SK-N-SH (cell line): ENCODE data around the gene TNIP3.

Experiments used
- EZH2phosphoT487 ChIP-seq: fragments of 200-600 bp; sonication (generic); IDR thresholded peaks from 2 replicates; pipeline ENCODE4 v1.6.1; 2017; ENCODE audit warnings: low read depth, mixed run types, mild to moderate bottlenecking, antibody characterized with exemption, moderate library complexity, borderline replicate concordance
- FOSL2 ChIP-seq: IDR thresholded peaks from 2 replicates; pipeline ENCODE4 v1.4.0; 2012; ENCODE audit warnings: low read depth, mild to moderate bottlenecking, moderate library complexity, borderline replicate concordance
- GABPA ChIP-seq: IDR thresholded peaks from 2 replicates; pipeline ENCODE4 v1.4.0; 2012; ENCODE audit warnings: low read depth, mild to moderate bottlenecking
- GATA2 ChIP-seq: sonication (generic); formaldehyde crosslinking; IDR thresholded peaks from 2 replicates; pipeline ENCODE4 v1.5.0; 2020; ENCODE audit warnings: mild to moderate bottlenecking, missing genetic modification reagents
- NRF1 ChIP-seq: IDR thresholded peaks from 2 replicates; pipeline ENCODE4 v1.6.1; 2012; ENCODE audit warnings: low read depth, mild to moderate bottlenecking, low read length
- RAD21 ChIP-seq: IDR thresholded peaks from 2 replicates; pipeline ENCODE4 v1.6.1; 2012; ENCODE audit warnings: mild to moderate bottlenecking, low read length
- RCOR1 ChIP-seq: fragments of 150-350 bp; IDR thresholded peaks from 2 replicates; pipeline ENCODE4 v1.6.1; 2017; ENCODE audit warnings: antibody characterized with exemption, low read length
- RFX5 ChIP-seq: IDR thresholded peaks from 2 replicates; pipeline ENCODE4 v1.6.1; 2012; ENCODE audit warnings: mild to moderate bottlenecking, improper control_type of control experiment, low read length
- YY1 ChIP-seq: IDR thresholded peaks from 2 replicates; pipeline ENCODE4 v1.4.0; 2012; ENCODE audit warnings: low read depth, mild to moderate bottlenecking
- TF ChIP-seq, protein P1 (sequence below): fragments of 200-600 bp; sonication (generic); IDR thresholded peaks from 2 replicates; pipeline ENCODE4 v1.6.1; 2017; ENCODE audit warnings: antibody characterized with exemption, mild to moderate bottlenecking, moderate library complexity
- TF ChIP-seq, protein P2 (sequence below): fragments of 150-350 bp; IDR thresholded peaks from 2 replicates; pipeline ENCODE4 v1.6.1; 2016; ENCODE audit warnings: mild to moderate bottlenecking, low read depth, low read length
- TF ChIP-seq, protein P3 (sequence below): IDR thresholded peaks from 2 replicates; pipeline ENCODE4 v1.4.0; 2012; ENCODE audit warnings: low read depth
- TF ChIP-seq, protein P4 (sequence below): fragments of 150-350 bp; IDR thresholded peaks from 2 replicates; pipeline ENCODE4 v1.6.1; 2017; ENCODE audit warnings: antibody characterized with exemption, low read length, low read depth, borderline replicate concordance
- TF ChIP-seq, protein P5 (sequence below): IDR thresholded peaks from 2 replicates; pipeline ENCODE4 v1.4.0; 2012; ENCODE audit warnings: low read depth, borderline replicate concordance

DNA sequence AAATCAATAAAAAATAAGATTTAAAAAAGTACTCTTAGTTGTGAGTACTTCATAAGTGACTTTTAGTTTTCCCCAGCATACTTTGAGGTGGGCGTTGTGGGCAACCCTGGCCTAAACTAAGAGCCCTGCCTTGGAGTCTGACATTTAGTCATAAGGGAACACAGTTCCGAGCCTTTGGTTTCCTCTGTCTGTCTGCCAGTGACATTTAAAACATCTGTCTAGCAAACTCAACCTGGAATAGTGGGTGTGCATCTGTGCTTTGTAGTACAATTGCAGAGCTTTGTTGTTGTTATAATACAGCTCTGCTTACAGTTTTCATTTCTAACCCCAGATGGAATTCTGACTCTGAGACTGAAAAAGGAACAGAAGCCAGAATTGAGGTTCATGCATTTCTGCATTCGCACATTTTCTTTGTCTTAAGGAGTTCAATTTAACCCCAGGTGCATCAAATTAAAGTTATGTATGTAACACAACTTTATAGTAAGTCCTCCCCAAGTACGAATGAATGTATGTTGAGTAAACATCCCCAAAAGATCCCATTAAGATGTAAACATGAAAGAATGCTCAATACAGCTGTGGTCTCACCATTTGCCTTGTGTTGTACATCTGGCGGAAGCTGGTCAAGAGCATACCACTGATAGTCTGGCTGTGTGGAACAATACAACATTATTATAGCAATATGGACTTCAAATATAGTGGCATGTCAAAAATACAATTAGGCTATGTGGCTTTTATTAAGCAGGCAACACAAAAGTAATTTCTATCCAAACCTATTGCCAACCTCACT lies 25.9 kb downstream of the TNIP3 start:
- TF ChIP-seq EZH2phosphoT487 (no peak), GATA2 (no peak), RAD21 (no peak), NRF1 (no peak), YY1 (no peak), FOSL2 (no peak), GABPA (no peak), RFX5 (no peak), RCOR1 (no peak)
- TF ChIP-seq, protein P1, sequence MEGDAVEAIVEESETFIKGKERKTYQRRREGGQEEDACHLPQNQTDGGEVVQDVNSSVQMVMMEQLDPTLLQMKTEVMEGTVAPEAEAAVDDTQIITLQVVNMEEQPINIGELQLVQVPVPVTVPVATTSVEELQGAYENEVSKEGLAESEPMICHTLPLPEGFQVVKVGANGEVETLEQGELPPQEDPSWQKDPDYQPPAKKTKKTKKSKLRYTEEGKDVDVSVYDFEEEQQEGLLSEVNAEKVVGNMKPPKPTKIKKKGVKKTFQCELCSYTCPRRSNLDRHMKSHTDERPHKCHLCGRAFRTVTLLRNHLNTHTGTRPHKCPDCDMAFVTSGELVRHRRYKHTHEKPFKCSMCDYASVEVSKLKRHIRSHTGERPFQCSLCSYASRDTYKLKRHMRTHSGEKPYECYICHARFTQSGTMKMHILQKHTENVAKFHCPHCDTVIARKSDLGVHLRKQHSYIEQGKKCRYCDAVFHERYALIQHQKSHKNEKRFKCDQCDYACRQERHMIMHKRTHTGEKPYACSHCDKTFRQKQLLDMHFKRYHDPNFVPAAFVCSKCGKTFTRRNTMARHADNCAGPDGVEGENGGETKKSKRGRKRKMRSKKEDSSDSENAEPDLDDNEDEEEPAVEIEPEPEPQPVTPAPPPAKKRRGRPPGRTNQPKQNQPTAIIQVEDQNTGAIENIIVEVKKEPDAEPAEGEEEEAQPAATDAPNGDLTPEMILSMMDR: no peak
- TF ChIP-seq, protein P2, sequence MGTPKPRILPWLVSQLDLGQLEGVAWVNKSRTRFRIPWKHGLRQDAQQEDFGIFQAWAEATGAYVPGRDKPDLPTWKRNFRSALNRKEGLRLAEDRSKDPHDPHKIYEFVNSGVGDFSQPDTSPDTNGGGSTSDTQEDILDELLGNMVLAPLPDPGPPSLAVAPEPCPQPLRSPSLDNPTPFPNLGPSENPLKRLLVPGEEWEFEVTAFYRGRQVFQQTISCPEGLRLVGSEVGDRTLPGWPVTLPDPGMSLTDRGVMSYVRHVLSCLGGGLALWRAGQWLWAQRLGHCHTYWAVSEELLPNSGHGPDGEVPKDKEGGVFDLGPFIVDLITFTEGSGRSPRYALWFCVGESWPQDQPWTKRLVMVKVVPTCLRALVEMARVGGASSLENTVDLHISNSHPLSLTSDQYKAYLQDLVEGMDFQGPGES: no peak
- TF ChIP-seq, protein P3, sequence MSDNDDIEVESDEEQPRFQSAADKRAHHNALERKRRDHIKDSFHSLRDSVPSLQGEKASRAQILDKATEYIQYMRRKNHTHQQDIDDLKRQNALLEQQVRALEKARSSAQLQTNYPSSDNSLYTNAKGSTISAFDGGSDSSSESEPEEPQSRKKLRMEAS: no peak
- TF ChIP-seq, protein P4, sequence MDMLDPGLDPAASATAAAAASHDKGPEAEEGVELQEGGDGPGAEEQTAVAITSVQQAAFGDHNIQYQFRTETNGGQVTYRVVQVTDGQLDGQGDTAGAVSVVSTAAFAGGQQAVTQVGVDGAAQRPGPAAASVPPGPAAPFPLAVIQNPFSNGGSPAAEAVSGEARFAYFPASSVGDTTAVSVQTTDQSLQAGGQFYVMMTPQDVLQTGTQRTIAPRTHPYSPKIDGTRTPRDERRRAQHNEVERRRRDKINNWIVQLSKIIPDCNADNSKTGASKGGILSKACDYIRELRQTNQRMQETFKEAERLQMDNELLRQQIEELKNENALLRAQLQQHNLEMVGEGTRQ: no peak
- TF ChIP-seq, protein P5, sequence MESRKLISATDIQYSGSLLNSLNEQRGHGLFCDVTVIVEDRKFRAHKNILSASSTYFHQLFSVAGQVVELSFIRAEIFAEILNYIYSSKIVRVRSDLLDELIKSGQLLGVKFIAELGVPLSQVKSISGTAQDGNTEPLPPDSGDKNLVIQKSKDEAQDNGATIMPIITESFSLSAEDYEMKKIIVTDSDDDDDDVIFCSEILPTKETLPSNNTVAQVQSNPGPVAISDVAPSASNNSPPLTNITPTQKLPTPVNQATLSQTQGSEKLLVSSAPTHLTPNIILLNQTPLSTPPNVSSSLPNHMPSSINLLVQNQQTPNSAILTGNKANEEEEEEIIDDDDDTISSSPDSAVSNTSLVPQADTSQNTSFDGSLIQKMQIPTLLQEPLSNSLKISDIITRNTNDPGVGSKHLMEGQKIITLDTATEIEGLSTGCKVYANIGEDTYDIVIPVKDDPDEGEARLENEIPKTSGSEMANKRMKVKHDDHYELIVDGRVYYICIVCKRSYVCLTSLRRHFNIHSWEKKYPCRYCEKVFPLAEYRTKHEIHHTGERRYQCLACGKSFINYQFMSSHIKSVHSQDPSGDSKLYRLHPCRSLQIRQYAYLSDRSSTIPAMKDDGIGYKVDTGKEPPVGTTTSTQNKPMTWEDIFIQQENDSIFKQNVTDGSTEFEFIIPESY: no peak
